Ramos (cell line): ENCODE data around the gene TSTD1.
"Not testable (repeated sequence)": the region's sequence is repeated elsewhere in the genome, so short reads cannot be mapped to it uniquely, and the experiment has no call there.

ENCODE experiments used
- in situ Hi-C: fragments of 300-500 bp; cut with MboI; formaldehyde crosslinking; loops from one replicate; pipeline ENCODE4 v1.14.3; 2022; ENCODE audit warnings: low sequenced_read_pairs; ENCODE audit not compliant: unreplicated experiment

TSTD1 gene

DNA sequence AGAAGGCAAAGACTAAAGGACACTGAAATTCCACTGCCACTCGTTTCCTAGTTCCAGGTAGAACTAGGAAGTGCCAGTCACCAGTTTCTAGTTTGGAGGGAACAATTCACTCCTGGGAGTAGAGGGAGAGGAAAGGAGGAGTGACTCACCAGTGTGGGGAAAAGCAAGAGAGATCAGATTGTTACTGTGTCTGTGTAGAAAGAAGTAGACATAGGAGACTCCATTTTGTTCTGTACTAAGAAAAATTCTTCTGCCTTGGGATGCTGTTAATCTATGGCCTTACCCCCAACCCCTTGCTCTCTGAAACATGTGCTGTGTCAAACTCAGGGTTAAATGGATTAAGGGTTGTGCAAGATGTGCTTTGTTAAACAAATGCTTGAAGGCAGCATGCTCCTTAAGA, 22.1 kb downstream of the TSTD1 start:
- in situ Hi-C loops = not testable (repeated sequence)

DNA sequence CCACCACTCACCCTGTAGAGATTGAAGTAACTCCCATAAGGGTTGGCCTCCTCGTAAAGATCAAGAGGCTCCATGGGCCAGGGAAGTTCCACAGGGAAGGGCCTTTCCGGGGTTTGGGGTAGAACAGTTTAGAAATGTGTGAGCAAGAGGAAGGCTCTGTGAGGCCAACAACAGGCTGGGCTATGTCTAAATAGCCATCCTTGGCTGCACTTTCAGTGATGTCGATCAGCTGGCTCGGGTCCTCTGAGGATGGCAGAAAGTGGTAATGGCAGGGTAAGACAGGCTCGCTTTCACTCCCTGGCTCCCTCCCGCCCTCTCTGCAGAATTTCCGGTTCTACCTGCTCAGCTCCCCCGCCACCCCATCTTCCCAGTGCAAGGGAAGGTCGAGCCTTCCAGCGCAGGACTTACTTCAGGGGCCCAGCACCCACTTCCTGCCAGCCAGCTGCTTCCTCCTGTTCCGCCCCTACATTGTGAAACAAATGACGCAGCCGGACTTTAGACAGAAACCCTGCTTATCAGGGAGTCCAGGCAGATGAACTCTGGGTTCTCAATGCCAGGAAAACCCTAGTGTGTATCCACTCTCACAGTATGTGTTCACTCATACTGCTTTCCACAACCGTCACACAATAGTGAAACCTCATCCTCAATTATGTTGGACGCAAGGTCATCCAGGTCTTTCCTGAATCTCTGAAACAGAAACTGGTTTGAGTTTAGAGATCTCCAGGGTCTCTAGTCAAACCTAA, 25.1 kb downstream of the TSTD1 start:
- in situ Hi-C loops = no loop called here

DNA sequence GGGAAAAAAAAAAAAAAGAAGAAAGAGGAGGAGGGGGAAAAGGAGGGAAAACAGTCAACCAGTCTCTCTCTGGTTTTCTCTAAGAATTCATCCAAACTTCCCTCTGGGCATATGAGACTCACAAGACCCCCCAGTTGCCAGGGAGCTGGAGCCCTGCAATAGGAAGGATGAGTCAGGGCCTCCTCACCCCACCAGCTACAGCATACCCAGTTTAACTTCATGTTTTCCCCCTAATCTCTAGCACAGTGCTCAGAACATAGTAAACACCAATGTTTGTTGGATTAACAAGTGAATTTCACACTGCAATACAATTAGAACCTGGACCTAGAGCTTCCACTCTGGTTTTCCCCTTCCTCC, 25.7 kb downstream of the TSTD1 start:
- in situ Hi-C loops = no loop called here

GRCh38 chr1:161012420-161012819, 26.3 kb downstream of the TSTD1 start:
- in situ Hi-C loops = no loop called here

- in situ Hi-C loops = no loop called here
Measured at GRCh38 chr1:161009602-161010211, 29.1 kb downstream of the TSTD1 start.

DNA sequence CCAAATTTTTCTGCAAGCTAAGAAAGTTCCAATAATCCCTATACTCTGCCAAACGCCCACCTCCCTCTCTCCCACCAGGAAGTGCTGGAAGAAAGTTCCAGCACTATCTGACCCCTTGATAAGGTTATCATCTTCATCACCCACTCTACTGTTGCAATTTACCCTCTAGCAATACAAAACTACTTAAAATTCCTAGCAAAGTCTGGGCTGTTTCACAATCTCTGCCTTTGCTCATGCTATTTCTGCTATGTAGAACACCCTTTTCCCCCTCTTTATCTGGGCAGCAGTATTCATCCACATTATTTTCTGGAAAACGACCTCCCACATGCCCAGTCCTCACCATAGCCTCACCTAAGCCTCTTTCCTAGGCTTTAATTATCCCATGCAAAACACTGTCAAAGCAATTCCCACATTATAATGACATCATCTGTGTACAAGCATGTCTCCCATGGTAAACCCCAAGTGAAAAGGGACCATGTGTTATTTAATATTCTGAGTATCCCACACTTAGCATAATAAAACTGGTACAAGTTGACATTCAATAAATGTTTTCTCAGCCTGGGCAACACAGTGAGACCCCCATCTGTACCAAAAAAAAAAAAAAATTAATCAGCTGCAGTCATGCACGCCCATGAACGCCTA, 29.8 kb downstream of the TSTD1 start:
- in situ Hi-C loops = no loop called here

DNA sequence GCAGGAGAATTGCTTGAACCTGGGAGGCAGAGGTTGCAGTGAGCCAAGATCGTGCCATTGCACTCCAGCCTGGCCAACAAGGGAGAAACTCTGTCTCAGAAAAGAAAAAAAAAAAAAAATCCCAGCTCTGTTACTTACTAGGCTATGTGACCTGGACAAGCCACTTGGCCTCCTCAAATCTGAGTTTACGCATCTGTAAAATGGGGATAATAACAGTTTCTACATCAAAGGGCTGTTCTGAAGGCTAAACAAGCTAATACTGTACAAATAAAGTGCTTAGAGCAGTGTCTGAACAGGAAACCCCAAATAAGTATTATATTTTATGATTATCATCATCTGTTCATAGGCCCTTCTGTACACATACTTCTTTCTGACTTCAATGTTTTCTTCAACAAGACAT, 31.4 kb downstream of the TSTD1 start:
- in situ Hi-C loops = no loop called here

DNA sequence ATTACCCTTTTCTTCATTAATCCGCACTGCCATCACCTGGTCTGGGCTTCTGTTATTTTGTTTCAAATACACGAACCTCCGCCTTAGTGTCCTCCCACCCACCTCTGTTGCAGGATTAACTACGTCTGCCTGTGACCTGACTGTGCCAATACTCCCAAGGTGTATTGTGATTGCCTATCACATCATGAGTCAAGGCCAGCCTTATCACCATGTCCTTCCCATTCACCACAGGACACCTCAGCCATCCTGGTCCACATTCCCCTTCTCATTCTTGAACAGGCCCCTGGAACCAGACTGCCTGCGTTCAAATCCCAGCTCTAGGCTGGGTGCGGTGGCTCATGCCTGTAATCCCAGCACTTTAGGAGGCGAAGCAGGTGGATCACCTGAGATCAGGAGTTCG, 32.2 kb downstream of the TSTD1 start:
- in situ Hi-C loops = no loop called here

GRCh38 chr1:161001525-161001924, 37.2 kb downstream of the TSTD1 start:
- in situ Hi-C loops = no loop called here

GRCh38 chr1:161000736-161001480, 37.9 kb downstream of the TSTD1 start:
- in situ Hi-C loops = no loop called here

GRCh38 chr1:160999376-160999775, 39.4 kb downstream of the TSTD1 start:
- in situ Hi-C loops = loop anchor here (10.0 kb wide), 1 partner anchor 95 kb away; the partner anchor contains the start of gene KLHDC9

DNA sequence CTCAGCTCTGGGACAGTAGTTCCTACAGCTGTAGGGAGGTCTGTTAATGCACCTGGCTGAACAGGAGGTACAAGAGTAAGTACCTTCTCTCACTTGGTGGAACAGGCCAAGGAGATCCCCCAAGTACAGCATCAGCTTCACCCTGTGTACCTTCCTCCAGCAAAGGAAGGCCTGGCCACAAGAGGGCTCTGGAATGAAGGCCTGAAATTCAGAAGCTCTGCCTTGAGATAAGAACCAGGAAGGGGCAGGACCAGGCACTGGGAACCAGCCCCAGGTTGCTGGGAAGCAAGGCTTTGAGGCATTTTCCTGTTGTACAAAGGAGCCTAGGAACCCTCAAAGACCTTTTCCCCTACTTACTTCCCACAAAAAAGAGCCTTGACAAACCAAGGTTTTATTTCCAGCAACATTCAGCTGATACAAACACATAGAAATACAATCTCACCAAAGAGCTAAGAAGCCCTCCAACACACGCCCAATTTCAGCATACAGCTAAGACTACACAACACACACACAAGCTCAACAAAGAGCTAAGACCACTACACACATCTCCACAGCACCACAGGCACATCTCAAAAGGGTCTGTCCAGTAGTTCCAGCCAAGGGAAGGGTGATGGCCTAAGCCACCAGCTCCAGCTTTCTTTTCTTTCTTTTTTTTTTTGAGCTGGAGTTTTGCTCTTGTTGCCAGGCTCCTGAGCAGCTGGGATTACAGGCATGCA, 41.3 kb downstream of the TSTD1 start:
- in situ Hi-C loops = loop anchor here (10.0 kb wide), 1 partner anchor 97 kb away; the partner anchor contains the start of gene KLHDC9

DNA sequence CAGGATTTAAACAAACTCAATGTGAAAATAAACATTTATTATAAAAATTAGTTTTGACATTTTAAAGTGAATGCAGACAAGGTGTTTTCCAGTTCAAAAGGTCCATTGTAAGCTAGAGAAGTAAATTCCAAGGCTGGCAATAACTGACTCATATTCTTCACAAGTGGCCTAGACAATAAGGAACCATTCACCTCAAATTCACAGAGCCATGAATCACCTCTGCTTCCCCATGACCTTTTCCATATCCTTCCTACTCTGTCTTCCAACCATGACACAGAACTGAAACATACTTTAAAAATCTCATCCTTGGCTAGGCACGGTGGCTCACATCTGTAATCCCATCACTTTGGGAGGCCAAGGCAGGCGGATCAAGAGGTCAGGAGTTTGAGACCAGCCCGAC, 42.6 kb downstream of the TSTD1 start:
- in situ Hi-C loops = loop anchor here (10.0 kb wide), 1 partner anchor 99 kb away; the partner anchor contains the start of gene KLHDC9

DNA sequence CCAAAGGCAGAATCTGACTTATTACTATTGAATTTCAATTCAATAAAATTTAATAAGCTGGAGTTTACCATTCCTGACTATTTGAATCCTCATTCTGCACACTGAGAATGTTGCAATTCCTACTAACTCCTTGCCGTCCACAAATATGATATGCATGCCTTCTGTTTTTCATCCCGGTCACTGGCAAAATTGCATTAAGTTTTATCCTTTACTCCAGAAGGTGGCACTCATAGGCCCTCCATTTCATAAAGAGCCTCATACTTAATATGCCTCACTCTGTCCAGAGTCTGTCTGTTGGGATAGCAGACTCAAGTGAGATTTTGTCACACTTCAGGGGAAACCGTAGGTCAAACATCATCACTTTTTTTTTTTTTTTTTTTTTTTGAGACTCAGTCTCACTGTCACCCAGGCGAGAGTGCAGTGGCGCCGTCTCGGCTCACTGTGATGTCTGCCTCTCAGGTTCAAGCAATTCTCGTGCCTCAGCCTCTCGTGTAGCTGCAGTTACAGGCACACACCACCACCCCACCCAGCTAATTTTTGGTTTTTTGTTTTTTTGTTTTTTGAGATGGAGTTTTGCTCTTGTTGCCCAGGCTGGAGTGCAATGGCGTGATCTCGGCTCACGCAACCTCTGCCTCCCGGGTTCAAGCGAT, 45.1 kb downstream of the TSTD1 start:
- in situ Hi-C loops = loop anchor here (10.0 kb wide), 1 partner anchor 101 kb away; the partner anchor contains the start of gene KLHDC9

DNA sequence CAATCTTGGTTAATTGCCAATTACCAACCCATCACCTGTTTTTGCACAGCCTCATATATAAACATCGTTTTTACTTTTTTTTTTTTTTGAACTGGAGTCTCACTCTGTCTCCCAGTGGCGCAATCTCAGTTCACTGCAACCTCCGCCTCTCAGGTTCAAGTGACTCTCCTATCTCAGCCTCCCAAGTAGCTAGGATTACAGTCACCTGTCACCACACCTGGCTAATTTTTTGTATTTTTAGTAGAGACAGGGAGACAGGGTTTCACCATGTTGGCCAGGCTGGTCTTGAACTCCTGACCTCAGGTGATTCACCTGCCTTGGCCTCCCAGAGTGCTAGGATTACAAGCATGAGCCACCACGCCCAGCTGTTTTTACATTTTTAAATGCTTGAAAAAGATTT, 46.7 kb downstream of the TSTD1 start:
- in situ Hi-C loops = loop anchor here (10.0 kb wide), 1 partner anchor 103 kb away; the partner anchor contains the start of gene KLHDC9
